ENCODE results near the gene SMIM41. TPM values are rescaled to one million over a fixed set of nuclear protein-coding genes. Genes with fewer than 3 reads are reported as not detected.

SMIM41 gene
- total RNA-seq, 1 experiment from 2014 or later, result not detected

DNA sequence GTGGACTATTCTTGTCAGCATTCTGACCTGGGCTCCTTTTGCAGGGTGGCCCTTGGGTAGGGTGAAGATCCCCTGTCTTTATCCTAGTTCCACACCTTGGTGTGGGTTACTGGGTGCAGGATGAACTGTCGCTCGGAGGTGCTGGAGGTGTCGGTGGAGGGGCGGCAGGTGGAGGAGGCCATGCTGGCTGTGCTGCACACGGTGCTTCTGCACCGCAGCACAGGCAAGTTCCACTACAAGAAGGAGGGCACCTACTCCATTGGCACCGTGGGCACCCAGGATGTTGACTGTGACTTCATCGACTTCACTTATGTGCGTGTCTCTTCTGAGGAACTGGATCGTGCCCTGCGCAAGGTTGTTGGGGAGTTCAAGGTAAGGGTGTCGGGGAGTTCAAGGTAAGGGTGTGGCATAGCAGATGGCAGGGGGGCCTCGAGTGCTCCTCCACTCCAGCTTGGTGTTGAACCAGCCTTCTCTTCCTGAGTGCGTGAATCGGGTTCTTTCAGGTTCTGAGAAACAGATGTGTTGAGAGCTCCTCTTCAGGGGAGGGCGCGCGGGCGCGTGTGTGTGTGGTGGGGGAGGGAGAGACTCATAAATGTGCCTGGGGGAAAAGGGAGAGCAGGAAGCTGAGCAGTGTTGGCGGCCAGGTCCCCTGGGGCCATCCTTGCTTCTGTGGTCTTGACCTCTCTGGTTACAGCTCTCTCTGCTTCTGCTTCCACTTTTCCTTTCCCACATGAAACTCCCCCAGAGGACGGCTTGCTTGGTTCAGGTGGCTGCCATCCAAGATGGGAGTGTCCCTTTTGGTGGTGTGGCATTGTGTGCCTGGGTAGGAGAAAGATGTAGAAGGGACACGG is 5.7 kb upstream of the SMIM41 start:
- ChIA-PET CTCF (interaction anchor here (1.2 kb wide), 1 partner anchor 48 kb away, joined by 3 read pairs; no protein-coding TSS in a partner anchor), POLR2A (interaction anchor here (0.6 kb wide), 1 partner anchor 15 kb away, joined by 6 read pairs; no protein-coding TSS in a partner anchor)
- Histone ChIP-seq H3K27me3 (ENCODE audit: control insufficient read depth, insufficient read depth, low read length) (no peaks in the 10 kb centered on the region), H3K4me3 (ENCODE audit: low read depth in 2 of 2, low read length in 2 of 2) (no peak overlapping the region), H3K4me1 (ENCODE audit: control insufficient read depth, insufficient read depth, low read length) (peaks cover 10% of the 10 kb centered on the region), H3K36me3 (ENCODE audit: control insufficient read depth, insufficient read depth, low read length) (peaks cover 8% of the 10 kb centered on the region; the same call in 1 of the 2 replicates), H3K27ac (ENCODE audit: low read length) (no peak overlapping the region), H3K9me3 (ENCODE audit: control insufficient read depth, insufficient read depth, low read depth, low read length) (no peaks in the 10 kb centered on the region)
- ATAC-seq (no peak), DNase-seq (ENCODE audit: low read depth, low spot score) (no peak)
- intact Hi-C loops (cut with micrococcal nuclease; ENCODE audit: unreplicated experiment) (no loop called here), in situ Hi-C loops (cut with HindIII; ENCODE audit: low pct_unique_long_range_greater_than_20kb, low sequenced_read_pairs) (no loop called here)
- TF ChIP-seq SIN3A (IDR thresholded peaks at IDR 0.05; ENCODE audit: borderline replicate concordance, insufficient read depth, low read depth, low read length) (no peak), TCF7L2 (IDR thresholded peaks at IDR 0.05; ENCODE audit: low read depth, low read length) (no peak), POLR2AphosphoS5 (IDR thresholded peaks at IDR 0.05; ENCODE audit: low read depth, low read length) (no peak)
- TF ChIP-seq, protein P1, sequence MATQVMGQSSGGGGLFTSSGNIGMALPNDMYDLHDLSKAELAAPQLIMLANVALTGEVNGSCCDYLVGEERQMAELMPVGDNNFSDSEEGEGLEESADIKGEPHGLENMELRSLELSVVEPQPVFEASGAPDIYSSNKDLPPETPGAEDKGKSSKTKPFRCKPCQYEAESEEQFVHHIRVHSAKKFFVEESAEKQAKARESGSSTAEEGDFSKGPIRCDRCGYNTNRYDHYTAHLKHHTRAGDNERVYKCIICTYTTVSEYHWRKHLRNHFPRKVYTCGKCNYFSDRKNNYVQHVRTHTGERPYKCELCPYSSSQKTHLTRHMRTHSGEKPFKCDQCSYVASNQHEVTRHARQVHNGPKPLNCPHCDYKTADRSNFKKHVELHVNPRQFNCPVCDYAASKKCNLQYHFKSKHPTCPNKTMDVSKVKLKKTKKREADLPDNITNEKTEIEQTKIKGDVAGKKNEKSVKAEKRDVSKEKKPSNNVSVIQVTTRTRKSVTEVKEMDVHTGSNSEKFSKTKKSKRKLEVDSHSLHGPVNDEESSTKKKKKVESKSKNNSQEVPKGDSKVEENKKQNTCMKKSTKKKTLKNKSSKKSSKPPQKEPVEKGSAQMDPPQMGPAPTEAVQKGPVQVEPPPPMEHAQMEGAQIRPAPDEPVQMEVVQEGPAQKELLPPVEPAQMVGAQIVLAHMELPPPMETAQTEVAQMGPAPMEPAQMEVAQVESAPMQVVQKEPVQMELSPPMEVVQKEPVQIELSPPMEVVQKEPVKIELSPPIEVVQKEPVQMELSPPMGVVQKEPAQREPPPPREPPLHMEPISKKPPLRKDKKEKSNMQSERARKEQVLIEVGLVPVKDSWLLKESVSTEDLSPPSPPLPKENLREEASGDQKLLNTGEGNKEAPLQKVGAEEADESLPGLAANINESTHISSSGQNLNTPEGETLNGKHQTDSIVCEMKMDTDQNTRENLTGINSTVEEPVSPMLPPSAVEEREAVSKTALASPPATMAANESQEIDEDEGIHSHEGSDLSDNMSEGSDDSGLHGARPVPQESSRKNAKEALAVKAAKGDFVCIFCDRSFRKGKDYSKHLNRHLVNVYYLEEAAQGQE (IDR thresholded peaks at IDR 0.05; ENCODE audit: insufficient read depth in 1 of 2, low read depth in 2 of 2, low read length in 1 of 2), result no peak
- TF ChIP-seq, protein P2, sequence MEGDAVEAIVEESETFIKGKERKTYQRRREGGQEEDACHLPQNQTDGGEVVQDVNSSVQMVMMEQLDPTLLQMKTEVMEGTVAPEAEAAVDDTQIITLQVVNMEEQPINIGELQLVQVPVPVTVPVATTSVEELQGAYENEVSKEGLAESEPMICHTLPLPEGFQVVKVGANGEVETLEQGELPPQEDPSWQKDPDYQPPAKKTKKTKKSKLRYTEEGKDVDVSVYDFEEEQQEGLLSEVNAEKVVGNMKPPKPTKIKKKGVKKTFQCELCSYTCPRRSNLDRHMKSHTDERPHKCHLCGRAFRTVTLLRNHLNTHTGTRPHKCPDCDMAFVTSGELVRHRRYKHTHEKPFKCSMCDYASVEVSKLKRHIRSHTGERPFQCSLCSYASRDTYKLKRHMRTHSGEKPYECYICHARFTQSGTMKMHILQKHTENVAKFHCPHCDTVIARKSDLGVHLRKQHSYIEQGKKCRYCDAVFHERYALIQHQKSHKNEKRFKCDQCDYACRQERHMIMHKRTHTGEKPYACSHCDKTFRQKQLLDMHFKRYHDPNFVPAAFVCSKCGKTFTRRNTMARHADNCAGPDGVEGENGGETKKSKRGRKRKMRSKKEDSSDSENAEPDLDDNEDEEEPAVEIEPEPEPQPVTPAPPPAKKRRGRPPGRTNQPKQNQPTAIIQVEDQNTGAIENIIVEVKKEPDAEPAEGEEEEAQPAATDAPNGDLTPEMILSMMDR (IDR thresholded peaks at IDR 0.05), result no peak
- no TSS peak for BruUV-seq (replicated peaks)

DNA sequence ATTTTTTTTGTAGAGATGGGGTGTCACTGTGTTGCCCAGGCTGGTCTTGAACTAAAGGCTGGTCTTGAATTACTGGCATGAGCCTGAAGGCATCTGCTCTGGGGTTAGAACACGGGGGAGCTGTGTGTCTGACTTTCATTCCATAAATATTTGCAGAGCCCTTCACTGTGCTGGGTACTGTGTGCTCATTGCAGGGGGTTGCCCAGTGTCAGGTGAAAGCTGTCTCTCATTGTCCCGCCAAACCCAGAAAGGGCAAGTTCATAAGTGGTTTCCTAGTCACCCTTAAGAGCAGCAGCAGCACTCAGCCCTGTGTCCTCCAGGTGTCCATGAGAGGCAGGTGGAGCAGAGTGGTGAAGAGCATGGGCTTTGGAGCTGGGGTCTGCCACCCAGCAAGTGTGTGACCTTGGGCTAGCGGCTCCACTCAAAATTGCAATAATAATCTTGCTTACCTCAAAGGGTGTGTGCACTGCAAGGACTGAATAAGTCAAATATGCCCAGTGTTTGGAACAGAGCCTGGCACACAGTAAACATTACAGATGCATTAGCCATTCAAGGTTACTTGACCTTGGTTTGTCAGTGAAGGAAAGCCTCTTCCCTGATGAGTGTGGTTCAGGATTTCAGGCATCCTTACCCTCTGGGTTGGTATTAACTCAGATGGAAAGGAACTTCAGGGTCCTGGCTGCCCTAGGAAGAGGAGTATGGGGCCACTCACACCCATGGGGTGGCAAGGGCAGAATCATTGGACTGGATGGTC is 4.4 kb upstream of the SMIM41 start:
- BruUV-seq (replicated peaks), result no TSS peak
- DNase-seq (ENCODE audit: low read depth, low spot score) (no peak), ATAC-seq (no peak)
- Histone ChIP-seq H3K27ac (ENCODE audit: low read length) (no peak overlapping the region), H3K27me3 (ENCODE audit: control insufficient read depth, insufficient read depth, low read length) (no peaks in the 10 kb centered on the region), H3K36me3 (ENCODE audit: control insufficient read depth, insufficient read depth, low read length) (peaks cover 8% of the 10 kb centered on the region; the same call in 1 of the 2 replicates), H3K4me3 (ENCODE audit: low read depth in 2 of 2, low read length in 2 of 2) (no peak overlapping the region), H3K4me1 (ENCODE audit: control insufficient read depth, insufficient read depth, low read length) (peaks cover 10% of the 10 kb centered on the region), H3K9me3 (ENCODE audit: control insufficient read depth, insufficient read depth, low read depth, low read length) (no peaks in the 10 kb centered on the region)
- ChIA-PET CTCF (interaction anchor here (0.5 kb wide), 1 partner anchor 1305 kb away, joined by 3 read pairs; the partner anchor contains the start of gene SP1), POLR2A (no interaction called here)
- TF ChIP-seq, protein P1 (IDR thresholded peaks at IDR 0.05; ENCODE audit: insufficient read depth in 1 of 2, low read depth in 2 of 2, low read length in 1 of 2), result no peak
- TF ChIP-seq, protein P2 (IDR thresholded peaks at IDR 0.05), result no peak
- TF ChIP-seq TCF7L2 (IDR thresholded peaks at IDR 0.05; ENCODE audit: low read depth, low read length) (no peak), POLR2AphosphoS5 (IDR thresholded peaks at IDR 0.05; ENCODE audit: low read depth, low read length) (no peak), SIN3A (IDR thresholded peaks at IDR 0.05; ENCODE audit: borderline replicate concordance, insufficient read depth, low read depth, low read length) (no peak)
- intact Hi-C loops (cut with micrococcal nuclease; ENCODE audit: unreplicated experiment) (no loop called here), in situ Hi-C loops (cut with HindIII; ENCODE audit: low pct_unique_long_range_greater_than_20kb, low sequenced_read_pairs) (no loop called here)

Data from Panc1 (cell line).